NCI-H1436 treated with DMSO at 0.1 percent for 48 hours (cell line): ENCODE data around the gene PREB.

Experiments
- DNase-seq: peaks from one replicate; lab custom pipeline; 2025; lab: John Stamatoyannopoulos, UW

Gene PREB

DNA sequence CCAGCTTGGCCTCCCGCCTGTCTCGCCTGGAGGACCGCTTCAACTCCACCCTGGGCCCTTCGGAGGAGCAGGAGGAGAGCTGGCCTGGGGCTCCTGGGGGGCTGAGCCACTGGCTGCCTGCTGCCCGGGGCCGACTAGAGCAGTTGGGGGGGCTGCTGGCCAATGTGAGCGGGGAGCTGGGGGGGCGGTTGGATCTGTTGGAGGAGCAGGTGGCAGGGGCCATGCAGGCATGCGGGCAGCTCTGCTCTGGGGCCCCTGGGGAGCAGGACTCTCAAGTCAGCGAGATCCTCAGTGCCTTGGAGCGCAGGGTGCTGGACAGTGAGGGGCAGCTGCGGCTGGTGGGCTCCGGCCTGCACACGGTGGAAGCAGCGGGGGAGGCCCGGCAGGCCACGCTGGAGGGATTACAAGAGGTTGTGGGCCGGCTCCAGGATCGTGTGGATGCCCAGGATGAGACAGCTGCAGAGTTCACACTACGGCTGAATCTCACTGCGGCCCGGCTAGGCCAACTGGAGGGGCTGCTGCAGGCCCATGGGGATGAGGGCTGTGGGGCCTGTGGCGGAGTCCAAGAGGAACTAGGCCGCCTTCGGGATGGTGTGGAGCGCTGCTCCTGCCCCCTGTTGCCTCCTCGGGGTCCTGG is 51.5 kb downstream of the PREB start:
- no peak for DNase-seq

DNA sequence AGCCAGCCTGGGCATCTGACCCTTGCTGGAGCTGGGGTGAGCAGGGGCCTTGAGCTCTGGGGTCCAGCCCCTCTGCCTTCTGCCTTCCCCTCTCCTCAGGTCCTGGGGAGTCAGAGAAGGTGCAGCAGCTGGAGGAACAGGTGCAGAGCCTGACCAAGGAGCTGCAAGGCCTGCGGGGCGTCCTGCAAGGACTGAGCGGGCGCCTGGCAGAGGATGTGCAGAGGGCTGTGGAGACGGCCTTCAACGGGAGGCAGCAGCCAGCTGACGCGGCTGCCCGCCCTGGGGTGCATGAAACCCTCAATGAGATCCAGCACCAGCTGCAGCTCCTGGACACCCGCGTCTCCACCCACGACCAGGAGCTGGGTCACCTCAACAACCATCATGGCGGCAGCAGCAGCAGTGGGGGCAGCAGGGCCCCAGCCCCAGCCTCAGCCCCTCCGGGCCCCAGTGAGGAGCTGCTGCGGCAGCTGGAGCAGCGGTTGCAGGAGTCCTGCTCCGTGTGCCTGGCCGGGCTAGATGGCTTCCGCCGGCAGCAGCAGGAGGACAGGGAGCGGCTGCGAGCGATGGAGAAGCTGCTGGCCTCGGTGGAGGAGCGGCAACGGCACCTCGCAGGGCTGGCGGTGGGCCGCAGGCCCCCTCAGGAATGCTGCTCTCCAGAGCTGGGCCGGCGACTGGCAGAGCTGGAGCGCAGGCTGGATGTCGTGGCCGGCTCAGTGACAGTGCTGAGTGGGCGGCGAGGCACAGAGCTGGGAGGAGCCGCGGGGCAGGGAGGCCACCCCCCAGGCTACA is 52.3 kb downstream of the PREB start:
- no peak for DNase-seq
